Measurements from ENCODE around the gene ARPP21.
"Not testable (repeated sequence)": the region's sequence is repeated elsewhere in the genome, so short reads cannot be mapped to it uniquely, and the experiment has no call there.

ARPP21 gene

GRCh38 chr3:35782355-35782754 lies 143.0 kb downstream of the ARPP21 start:
- DNase-seq, result no peak

GRCh38 chr3:35784169-35784568 lies 144.8 kb downstream of the ARPP21 start:
- no peak for DNase-seq

GRCh38 chr3:35785234-35785888 lies 146.0 kb downstream of the ARPP21 start:
- DNase-seq, result no peak

GRCh38 chr3:35787936-35788335 lies 148.6 kb downstream of the ARPP21 start:
- DNase-seq, result no peak

- DNase-seq, result no peak
Measured at GRCh38 chr3:35789042-35789831, 149.9 kb downstream of the ARPP21 start.

- DNase-seq, result no peak
Measured at GRCh38 chr3:35790764-35791163, 151.4 kb downstream of the ARPP21 start.

GRCh38 chr3:35793667-35794066 lies 154.3 kb downstream of the ARPP21 start:
- no peak for DNase-seq

- DNase-seq, result no peak
Measured at GRCh38 chr3:35800960-35801459, 161.7 kb downstream of the ARPP21 start.

- no peak for DNase-seq
Measured at GRCh38 chr3:35814531-35814930, 175.2 kb downstream of the ARPP21 start.

GRCh38 chr3:35815796-35816195 lies 176.5 kb downstream of the ARPP21 start:
- DNase-seq, result not testable (repeated sequence)

- no peak for DNase-seq
Measured at GRCh38 chr3:35817216-35817615, 177.9 kb downstream of the ARPP21 start.

- DNase-seq, result no peak
Measured at GRCh38 chr3:35832140-35832571, 192.8 kb downstream of the ARPP21 start.
